Adrenal gland (tissue), 5 donors: ENCODE measurements around the gene TAX1BP1.

ENCODE experiments used
- CTCF ChIP-seq, 6 experiments: fragments of 450-650 bp in 4 of 6; fragments of 200-600 bp in 2 of 6; sonication (generic) in 1 of 6; IDR thresholded peaks; 1 replicate in 5 of 6; 2 replicates in 1 of 6; pipeline versions ENCODE4 v1.5.1 to v1.8.0; 2016 to 2021; ENCODE audit warnings: antibody characterized with exemption in 6 of 6, mild to moderate bottlenecking in 2 of 6, moderate library complexity in 1 of 6
- POLR2A ChIP-seq, 2 donors: fragments of 450-650 bp; IDR thresholded peaks; one replicate each; pipeline ENCODE4 v1.6.1; 2017; ENCODE audit warnings: antibody characterized with exemption in 2 of 2, mild to moderate bottlenecking in 2 of 2, moderate library complexity in 1 of 2
- donor health status: DM: no; HTN: no; CAD: no.

- no peak for TF ChIP-seq CTCF (IDR thresholded peaks at IDR 0.05)
- TF ChIP-seq POLR2A (IDR thresholded peaks at IDR 0.05) = peak in 1 of 2 donors; percentile 41
Observed at GRCh38 chr7:27835376-27835775, 95.4 kb downstream of the TAX1BP1 start.
